MV-4-11 (cell line): ENCODE data around the gene SLC24A3.

Source experiments
- DNase-seq: peaks from one replicate; lab custom pipeline; 2025; lab: John Stamatoyannopoulos, UW

Gene SLC24A3

GRCh38 chr20:19713822-19714578 is 501.6 kb downstream of the SLC24A3 start:
- DNase-seq = peak; percentile 29

DNA sequence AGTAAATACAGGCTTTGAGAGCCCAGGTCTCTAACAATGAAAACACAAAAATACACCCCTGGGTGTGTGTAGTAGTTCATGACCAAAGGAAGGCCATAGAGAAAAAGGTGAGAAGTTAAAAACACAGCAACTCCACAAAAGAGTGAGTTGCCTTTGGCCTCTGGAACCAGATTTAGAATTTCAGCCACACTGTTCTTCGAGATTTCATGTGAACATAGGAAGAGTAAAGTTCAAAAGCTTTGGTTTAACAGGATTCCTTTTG is 502.1 kb downstream of the SLC24A3 start:
- no peak for DNase-seq

GRCh38 chr20:19715986-19716385 is 503.5 kb downstream of the SLC24A3 start:
- no peak for DNase-seq

DNA sequence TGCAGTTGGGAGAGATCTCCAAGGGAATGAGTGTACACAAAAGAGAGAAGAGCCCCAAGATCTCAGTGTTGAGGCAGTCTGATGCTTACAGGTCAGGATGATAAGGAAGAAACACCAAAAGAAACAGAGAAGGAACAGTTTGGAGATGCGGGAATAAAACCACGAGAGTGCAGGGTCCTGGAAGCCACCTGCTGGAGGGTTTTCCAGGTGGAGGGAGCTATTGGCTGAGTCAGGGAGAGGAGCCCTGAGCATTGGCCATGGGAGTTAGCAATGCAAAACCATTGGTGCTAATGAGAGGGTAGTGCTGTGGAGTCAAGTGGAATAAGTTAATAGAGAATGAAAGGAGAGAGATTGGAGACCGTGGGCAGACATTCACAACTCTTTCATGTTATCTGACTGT is 506.4 kb downstream of the SLC24A3 start:
- no peak for DNase-seq

- no peak for DNase-seq
These were observed 508.5 kb downstream of the SLC24A3 start for GRCh38 chr20:19720991-19721390.

GRCh38 chr20:19723051-19723450 is 510.6 kb downstream of the SLC24A3 start:
- DNase-seq = no peak

DNA sequence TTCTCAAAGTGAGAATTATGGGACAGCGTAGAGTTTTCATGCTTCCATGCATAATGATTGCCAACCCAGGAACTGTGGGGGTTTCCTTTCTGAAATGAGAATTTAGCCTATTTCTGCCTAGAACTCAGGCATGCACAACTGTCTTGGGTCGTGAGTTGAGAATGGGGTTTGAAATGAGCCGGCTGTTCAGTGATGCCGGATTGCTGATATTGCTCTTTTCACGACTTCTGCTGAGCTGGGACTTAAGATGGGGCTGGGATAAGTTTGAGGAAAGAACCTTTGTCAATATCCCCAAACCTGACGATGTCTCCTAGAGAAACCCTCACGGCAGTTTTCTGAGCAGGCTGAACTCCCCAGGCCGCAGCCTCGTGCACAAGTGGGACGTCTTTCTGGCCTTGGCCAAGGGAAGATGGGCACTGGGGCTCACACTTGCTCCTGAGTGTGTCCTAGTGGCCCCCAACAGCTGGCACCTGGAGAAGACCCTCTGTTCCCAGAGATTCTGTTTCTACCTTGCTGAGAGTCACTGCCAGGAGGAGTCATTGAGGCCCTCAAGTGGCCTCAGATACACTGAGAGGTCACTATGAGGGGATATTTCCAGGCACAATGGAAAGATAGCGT is 511.5 kb downstream of the SLC24A3 start:
- no peak for DNase-seq

DNA sequence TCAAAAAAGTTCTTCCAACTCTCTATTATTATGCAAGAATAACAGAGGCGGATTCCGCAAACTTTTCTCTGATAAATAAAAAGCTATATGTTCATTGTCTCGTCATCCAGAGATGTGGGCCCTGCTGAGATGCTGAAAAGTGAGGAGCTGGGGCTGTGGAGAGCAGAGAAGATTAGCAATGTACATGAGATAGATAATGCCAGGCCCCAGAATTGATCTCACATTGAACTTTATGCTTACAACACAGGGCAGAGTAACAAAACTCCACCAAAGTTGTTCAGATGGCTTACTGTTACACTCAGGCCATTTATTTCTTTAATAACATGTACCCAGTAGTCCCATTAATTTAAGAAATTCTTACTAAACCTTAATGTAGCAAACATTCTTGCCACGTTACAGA is 512.9 kb downstream of the SLC24A3 start:
- DNase-seq = no peak

GRCh38 chr20:19725814-19726525 is 513.5 kb downstream of the SLC24A3 start:
- peak; percentile 56 for DNase-seq

DNA sequence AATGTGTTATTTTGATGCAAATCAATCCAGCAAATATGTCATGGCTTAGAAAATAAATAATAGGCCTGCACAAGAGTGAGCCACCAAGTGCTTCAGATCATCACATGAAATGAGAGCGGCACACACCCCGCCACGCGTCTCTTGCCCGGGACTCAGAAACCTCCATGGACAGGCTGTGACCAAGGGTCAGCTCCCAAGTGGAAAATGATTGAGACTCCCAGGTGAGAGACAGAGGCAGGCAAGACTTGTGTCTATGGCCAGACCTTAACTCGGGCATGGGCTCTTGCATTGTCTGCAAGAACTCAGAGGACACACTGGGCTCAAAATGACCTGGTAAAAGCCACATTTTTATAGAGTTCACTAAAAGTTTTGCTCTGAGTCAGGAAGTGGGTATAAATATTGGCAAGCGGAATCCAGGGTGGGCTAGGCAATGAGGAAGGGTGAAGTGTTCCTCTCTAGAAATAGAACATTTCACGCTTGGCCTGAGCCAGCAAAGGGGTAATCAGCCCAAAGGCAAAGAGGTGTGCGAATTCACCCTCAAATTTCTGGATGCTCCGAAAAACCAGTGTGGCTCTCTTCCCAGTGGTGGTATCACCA is 514.9 kb downstream of the SLC24A3 start:
- no peak for DNase-seq

DNA sequence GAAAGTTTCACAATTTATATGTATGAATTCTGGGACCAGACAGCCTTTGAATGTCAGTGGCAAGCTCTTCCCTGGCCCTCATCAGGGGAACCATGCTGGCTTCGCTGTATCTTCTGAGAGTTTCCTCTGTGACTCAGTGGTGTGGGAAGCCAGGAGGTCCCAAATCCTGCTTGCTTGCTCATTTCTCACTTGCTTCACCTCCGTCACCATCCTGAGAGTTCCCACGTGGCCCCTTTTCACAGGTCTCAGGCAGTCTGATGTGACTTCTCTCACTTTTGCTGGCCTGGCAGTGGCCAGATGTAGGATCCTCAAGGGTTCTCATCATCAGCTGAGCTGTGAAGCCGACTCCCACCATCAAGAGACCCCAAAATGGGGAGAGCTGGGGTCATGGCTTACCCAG is 517.2 kb downstream of the SLC24A3 start:
- DNase-seq = no peak

- DNase-seq = no peak
These were observed 518.3 kb downstream of the SLC24A3 start for GRCh38 chr20:19730706-19731105.

GRCh38 chr20:19734811-19735210 is 522.4 kb downstream of the SLC24A3 start:
- no peak for DNase-seq

DNA sequence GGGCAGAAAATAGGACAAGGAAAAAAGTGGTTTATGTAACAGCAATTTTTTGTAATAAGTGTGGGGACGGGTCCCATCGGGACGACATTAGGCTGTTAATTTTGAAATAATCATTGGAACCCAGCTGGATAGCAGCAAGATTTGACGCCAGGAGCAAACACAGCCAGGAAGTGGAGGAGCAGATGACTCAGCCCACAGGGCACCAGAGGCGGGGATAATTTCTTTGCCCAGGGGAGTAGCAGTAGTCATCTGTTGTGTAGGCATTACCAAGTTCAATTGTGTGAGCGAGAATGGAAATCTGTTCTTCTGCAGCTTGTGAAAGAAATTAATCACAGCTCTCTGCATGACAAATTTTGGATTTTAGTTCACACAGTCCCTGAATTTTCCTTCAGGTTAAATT is 523.0 kb downstream of the SLC24A3 start:
- peak; percentile 79 for DNase-seq

GRCh38 chr20:19737025-19737424 is 524.6 kb downstream of the SLC24A3 start:
- peak; percentile 96 for DNase-seq

GRCh38 chr20:19738951-19739350 is 526.5 kb downstream of the SLC24A3 start:
- DNase-seq = no peak

DNA sequence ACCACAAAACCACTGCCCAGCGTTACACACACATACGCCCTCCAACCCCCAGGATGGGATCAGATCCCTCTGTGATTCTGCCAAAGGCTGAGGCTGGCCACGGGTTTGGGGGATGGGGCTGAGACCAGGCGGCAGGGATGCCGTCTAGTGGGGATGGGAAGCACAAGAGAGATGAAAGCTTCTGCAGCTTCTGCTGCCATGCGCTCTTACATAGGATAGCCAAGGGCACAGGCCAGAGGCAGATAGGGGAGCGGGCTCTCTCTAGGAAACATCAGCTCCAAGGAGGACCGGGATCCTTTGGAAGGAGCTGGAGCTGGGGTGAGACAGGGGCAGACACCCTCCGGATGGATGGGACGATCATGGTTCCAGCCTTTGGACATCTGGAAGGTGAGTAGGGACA is 526.9 kb downstream of the SLC24A3 start:
- no peak for DNase-seq

GRCh38 chr20:19740512-19740911 is 528.1 kb downstream of the SLC24A3 start:
- no peak for DNase-seq

- DNase-seq = no peak
These were observed 529.5 kb downstream of the SLC24A3 start for GRCh38 chr20:19741924-19742323.

DNA sequence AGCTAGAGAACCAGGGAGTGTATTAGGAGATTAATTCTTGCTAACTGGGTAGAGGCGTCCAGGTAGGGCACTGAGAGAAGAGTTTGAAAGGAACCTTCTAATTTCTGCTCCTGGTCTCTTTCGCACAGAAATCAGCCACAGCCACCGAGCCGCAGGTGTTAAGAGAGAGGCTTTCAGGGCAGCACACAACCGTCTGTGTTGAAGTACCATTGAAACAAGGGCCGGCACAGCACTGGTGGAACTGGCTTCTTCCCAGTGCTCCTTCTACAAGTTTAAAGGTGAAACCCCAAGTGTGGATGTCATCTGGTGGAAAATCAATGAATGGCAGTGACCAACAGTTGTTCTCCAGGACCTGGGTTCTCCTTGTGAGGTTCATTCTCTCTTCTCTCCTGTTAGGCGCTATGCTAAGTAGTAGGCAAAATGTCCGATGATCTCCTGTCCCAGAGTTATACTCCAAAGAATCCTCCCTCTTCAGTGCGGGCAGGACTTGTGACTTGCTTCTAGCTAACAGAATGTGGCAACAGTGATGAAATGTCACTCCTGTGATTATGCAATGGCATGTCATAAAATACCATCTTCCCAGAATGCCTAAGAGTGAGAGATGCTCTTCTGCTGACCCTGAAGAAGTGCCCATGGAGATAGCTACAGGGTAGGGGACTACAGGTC is 530.7 kb downstream of the SLC24A3 start:
- DNase-seq = peak; percentile 87

DNA sequence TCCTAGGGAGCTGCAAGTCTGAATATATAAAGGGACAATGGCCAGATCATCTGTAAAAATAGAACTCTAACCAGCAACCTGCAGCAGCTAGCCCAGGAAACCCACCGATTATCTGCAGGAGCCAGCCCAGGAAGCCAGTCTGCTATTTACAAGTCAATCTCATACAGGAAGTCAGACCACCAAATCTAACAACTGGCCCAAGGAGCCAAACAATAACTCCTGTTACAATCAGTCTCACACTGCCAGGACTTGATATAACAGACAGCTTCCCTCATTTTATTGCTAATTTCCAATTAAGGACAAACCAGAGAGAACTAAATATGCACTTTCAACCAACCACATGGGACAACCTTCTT is 531.2 kb downstream of the SLC24A3 start:
- DNase-seq = no peak

- no peak for DNase-seq
These were observed 532.7 kb downstream of the SLC24A3 start for GRCh38 chr20:19745106-19745505.

GRCh38 chr20:19745584-19745983 is 533.1 kb downstream of the SLC24A3 start:
- no peak for DNase-seq
